ENCODE data around the gene APOF. TPM values are rescaled to one million over a fixed set of nuclear protein-coding genes. Genes with fewer than 3 reads are reported as not detected.
A peak's percentile ranks its signal among the peaks of the same experiment; 100 is the strongest.
"Not testable (repeated sequence)": the region's sequence is repeated elsewhere in the genome, so short reads cannot be mapped to it uniquely, and the experiment has no call there.

Gene APOF
- polyA plus RNA-seq, 3 donors: 0.13 to 0.20 TPM; not detected in 1

DNA sequence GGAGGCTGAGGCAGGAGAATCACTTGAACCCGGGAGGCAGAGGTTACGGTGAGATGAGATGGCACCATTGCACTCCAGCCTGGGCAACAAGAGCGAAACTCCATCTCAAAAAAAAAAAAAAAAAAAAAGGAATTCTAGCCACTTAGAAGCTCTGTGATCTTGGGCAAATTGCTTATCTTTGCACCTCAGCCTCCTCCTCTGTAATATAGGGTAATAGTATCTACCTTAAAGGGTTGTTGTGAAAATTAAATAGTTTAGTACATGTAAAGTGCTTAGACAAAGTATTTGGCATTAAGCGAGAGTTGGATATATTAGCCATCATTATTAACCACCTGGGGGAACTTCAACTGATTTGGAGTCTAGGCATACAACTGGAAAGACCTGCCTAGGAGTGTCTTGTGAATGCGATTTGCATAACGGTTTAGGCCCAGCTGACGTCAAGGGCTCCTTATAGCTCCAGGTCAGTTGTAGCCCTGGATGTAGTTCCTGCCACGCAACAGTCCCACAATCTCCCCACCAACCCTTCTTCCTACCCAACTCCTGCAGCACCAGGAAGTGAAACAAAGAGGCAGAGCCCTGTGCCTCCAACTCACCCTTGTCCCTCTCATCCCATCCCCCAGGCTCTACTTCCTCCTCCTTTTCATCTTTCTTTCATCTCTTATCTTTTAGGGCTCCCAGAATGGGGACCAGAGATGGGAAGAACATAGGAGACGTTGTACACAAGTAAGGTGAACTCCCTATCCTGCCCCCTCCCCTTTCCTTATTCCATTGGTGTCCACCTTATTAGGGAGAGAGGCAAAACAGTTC is 26.1 kb downstream of the APOF start:
- no peak for DNase-seq (ENCODE audit: extremely low read depth in 1 of 11, low read depth in 9 of 11, low spot score in 4 of 11)

- DNase-seq (ENCODE audit: extremely low read depth in 1 of 11, low read depth in 9 of 11, low spot score in 4 of 11): not testable (repeated sequence)
Observed at GRCh38 chr12:56335527-56335926, 27.1 kb downstream of the APOF start.

GRCh38 chr12:56334490-56334793 is 28.2 kb downstream of the APOF start:
- peak in 2 of 11 donors; percentile 13 to 23 for DNase-seq (ENCODE audit: extremely low read depth in 1 of 11, low read depth in 9 of 11, low spot score in 4 of 11)

DNA sequence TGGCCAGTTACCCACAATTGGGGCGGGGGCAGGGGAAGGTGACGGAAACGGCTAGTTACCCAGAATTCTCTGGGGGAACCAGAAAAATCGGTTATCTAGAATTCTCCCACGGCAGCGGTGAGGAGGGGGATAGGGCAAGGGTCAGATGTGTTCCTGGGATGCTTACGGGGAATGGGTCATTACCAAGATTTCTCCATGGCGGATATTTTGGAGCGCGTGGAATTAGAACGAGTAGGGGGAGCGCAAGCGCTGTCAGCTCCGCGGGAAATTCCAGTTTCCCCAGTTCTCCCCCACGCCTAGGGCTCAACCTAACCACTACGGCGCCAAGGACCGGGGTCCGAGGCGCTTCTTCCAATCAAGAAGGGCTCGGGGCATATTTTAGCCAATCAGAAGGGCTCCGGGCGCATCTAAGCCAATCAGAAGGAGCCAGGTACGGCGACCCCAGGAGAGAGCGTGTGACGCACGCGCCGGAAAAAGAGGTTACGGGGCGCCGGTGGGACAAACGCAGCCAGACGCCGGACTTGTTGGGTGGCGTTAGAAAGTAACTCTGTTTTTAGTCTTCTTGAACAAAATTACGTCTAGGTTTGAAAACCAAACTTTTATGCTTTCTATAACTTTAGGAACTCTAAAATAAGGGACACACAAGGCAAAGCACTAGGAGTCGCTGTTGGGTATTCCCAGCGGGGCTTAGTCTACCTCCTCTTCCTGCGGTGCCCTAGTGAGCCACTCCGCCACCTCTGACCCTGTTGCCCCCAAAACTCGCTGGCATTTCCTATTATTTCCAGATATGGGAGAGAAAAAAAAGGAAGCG is 28.8 kb downstream of the APOF start, which contains the start of gene PAN2:
PAN2 (minus strand) TSS at position 322 of the 811 bp plus-strand sequence. CDS start 906 bp downstream, outside the sequence.
- DNase-seq (ENCODE audit: extremely low read depth in 1 of 11, low read depth in 9 of 11, low spot score in 4 of 11): peak; percentile 90 to 97 (median 95)

DNA sequence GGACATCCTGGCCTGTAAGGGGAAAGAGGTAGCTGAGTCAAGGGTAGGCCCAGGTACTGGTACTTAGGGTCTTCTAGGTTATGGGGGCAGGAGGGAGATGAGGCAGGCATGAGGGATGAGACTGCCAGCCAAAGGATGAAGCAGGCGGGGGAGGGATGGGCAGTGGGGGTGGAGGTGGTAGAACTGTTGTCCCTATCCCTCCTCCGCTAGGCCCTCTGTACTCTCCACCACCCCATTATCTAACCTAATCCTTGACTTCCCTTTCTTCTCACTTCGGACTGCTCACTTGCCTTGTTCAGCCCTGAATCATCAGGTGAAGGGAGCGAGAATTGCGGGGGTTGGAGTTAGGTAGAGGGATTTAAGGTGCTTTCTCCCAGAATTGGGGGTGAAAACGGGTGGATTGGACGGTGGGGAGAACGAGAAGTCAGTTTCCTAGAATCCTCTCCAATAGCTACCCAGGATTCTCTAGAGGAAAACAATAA is 29.4 kb downstream of the APOF start:
- DNase-seq (ENCODE audit: extremely low read depth in 1 of 11, low read depth in 9 of 11, low spot score in 4 of 11): no peak

DNA sequence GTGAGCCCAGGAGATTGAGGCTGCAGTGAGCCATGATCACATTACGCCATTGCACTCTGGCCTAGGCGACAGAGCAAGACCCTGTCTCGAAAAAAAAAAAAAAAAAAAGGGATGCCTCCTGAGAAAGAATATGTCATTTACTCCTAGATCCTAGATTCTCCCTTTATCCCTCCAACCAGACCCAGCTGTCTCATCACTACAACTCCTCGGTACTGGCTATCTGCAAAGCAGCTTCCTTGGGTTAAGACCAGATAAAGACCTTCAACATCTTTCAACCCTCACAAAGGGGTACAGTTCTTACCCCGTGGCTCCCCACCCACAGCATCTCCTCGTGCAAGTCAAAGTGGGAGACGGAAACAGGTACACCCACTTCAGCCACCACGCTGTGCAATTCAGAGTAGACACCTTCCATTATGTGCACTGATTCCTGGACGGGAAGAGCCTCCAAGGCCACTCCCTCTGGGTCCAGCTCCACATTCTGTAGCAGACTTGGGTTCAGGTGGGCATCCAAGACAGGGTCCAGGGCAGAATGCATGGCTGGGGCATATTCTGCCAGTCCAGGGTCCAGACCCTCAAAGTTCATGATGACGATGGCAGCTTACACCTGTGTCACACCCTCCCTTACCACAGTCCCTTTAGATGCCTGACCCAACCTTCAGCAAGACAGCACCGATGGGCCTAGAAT is 30.0 kb downstream of the APOF start:
- DNase-seq (ENCODE audit: extremely low read depth in 1 of 11, low read depth in 9 of 11, low spot score in 4 of 11): no peak

GRCh38 chr12:56330936-56331490 is 31.6 kb downstream of the APOF start:
- DNase-seq (ENCODE audit: extremely low read depth in 1 of 11, low read depth in 9 of 11, low spot score in 4 of 11): no peak

- DNase-seq (ENCODE audit: extremely low read depth in 1 of 11, low read depth in 9 of 11, low spot score in 4 of 11): no peak
Observed at GRCh38 chr12:56326533-56326932, 36.1 kb downstream of the APOF start.

- DNase-seq (ENCODE audit: extremely low read depth in 1 of 11, low read depth in 9 of 11, low spot score in 4 of 11): no peak
Observed at GRCh38 chr12:56326126-56326525, 36.5 kb downstream of the APOF start.

- no peak for DNase-seq (ENCODE audit: extremely low read depth in 1 of 11, low read depth in 9 of 11, low spot score in 4 of 11)
Observed at GRCh38 chr12:56324206-56324605, 38.5 kb downstream of the APOF start.

DNA sequence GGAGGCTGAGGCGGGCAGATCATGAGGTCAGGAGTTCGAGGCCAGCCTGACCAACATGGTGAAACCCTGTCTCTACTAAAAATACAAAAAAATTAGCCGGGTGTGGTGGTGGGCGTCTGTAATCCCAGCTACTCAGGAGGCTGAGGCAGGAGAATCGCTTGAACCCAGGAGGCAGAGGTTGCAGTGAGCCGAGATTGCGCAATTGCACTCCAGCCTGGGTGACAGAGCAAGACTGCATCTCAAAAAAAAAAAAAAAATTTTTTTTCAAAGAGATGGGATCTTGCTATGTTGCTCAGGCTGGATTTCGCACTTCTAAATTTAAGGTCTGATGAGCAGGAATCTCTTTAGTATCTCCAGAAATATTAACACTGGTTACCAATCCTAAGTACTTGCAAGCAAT is 41.0 kb downstream of the APOF start:
- DNase-seq (ENCODE audit: extremely low read depth in 1 of 11, low read depth in 9 of 11, low spot score in 4 of 11): not testable (repeated sequence)

- no peak for DNase-seq (ENCODE audit: extremely low read depth in 1 of 11, low read depth in 9 of 11, low spot score in 4 of 11)
Observed at GRCh38 chr12:56321027-56321426, 41.6 kb downstream of the APOF start.

DNA sequence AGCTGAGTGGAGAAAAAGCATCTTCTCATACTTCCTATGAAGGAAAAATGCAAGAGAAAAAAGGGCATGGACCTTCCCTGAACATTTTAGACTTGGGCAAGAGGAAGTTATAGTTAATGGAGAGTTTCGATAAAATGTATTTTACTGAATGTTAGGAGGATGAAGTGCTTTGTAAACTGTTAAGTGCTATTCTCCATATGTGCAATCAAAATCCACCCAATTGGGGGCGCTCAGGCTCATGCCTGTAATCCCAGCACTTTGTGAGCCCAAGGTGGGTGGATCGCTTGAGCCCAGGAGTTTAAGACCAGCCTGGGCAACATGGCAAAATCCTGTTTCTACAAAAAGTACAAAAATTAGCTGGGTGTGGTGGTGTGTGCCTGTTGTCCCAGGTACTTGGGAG is 45.0 kb downstream of the APOF start:
- no peak for DNase-seq (ENCODE audit: extremely low read depth in 1 of 11, low read depth in 9 of 11, low spot score in 4 of 11)

GRCh38 chr12:56315622-56316473 is 46.8 kb downstream of the APOF start, which contains the start of gene CNPY2:
Gene CNPY2, minus strand, starts transcription at chr12:56315988. Its CDS starts 771 bp downstream, at chr12:56315217.
- DNase-seq (ENCODE audit: extremely low read depth in 1 of 11, low read depth in 9 of 11, low spot score in 4 of 11): peak; percentile 91 to 97 (median 94)

DNA sequence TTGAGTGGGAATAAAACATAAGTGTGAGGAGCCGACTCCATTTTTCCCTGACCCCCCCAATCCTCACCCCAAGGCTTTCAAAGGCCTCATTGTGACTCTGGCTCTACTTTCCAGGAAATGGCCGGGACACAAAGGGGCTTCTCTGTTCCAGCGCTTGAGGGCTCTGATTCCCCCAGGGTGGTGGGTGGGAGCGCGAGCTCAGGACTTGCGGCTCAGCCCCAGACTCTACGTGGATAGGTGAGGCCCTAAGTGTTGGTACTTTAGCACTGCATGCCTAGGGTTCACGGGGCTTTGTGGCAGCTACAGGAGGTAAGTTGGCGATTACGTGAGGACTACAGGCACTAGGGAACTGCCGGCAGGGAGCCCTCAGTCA is 47.4 kb downstream of the APOF start:
- DNase-seq (ENCODE audit: extremely low read depth in 1 of 11, low read depth in 9 of 11, low spot score in 4 of 11): no peak

GRCh38 chr12:56311003-56311402 is 51.7 kb downstream of the APOF start:
- no peak for DNase-seq (ENCODE audit: extremely low read depth in 1 of 11, low read depth in 9 of 11, low spot score in 4 of 11)

All from renal cortex interstitium (tissue), 11 donors.